ENCODE results near the gene WDR44. TPM values are rescaled to one million over a fixed set of nuclear protein-coding genes. Genes with fewer than 3 reads are reported as not detected.
A peak's percentile ranks its signal among the peaks of the same experiment; 100 is the strongest.

The WDR44 gene
- total RNA-seq, 2 experiments from 2014 or later: 8.9 to 9.3 TPM

DNA sequence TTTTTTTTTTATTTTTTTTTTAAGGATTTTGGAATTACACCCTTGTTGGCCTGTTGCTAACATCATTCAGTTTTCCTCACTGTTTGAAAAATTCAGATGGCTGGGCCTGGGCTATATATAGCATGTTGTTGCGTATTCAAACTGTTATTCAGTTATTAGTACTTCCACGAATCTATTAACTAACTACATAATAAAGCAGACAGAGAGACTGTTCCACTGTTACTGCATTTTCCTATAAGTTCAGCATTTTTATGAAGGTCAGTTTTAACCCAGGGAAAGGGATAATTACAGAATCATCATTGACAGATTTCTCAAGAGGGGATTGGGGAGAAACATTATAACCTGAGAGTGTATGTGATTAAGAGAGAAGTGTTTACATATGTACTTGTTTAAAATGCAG lies 152.8 kb downstream of the WDR44 start:
- ATAC-seq (no peak), DNase-seq (no peak)
- Mint-ChIP-seq H3K4me3 (peak overlapping the region; percentile 28), H3K9me3 (ENCODE audit: low read depth) (no peaks in the 10 kb centered on the region), H3K36me3 (ENCODE audit: low read depth) (peaks cover 13% of the 10 kb centered on the region), H3K27me3 (no peaks in the 10 kb centered on the region), H3K27ac (peak overlapping the region; percentile 89), H3K4me1 (peaks cover 41% of the 10 kb centered on the region)
- intact Hi-C loops (cut with DNase I, micrococcal nuclease): loop anchor here in 1 of 2 experiments (5.0 kb wide), 1 partner anchor 104 kb away; no protein-coding TSS in a partner anchor
- POLR2A ChIA-PET: interaction anchor here (0.6 kb wide), 2 partner anchors 33 to 312 kb away, joined by 4 to 5 read pairs; no protein-coding TSS in a partner anchor
- CTCF ChIA-PET: interaction anchor here (1.1 to 1.3 kb wide), 2 partner anchors 41 to 71 kb away, joined by 3 to 4 read pairs; no protein-coding TSS in a partner anchor

DNA sequence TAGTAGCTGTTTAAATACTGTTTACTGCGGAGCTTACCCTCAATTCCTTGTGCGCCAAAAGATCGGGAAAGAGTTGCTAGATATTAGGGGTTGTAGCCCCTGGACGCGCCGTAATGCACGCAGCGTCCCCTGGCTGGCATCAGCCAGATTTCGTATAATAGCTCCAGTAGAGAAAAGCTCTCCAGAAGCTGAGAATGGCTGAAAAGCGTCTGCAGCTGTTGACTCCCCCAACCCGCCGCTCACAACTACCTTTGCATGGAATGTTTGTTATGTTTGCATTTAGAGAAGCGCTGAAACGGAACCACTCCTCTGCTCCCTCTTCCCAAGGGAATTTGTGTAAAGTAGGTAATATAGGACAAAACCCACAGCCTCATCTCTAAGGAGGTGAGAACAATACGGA lies 153.4 kb downstream of the WDR44 start:
- intact Hi-C loops (cut with DNase I, micrococcal nuclease): loop anchor here in 1 of 2 experiments (5.0 kb wide), 1 partner anchor 103 kb away; no protein-coding TSS in a partner anchor
- peaks cover 46% of the 10 kb centered on the region for H3K4me1 Mint-ChIP-seq

More for the DNA sequence above, 153.4 kb downstream of the WDR44 start:
- ChIA-PET POLR2A (no interaction called here), CTCF (interaction anchor here (1.3 kb wide), 1 partner anchor 71 kb away, joined by 4 read pairs; no protein-coding TSS in a partner anchor)
- H3K4me3 Mint-ChIP-seq: peak overlapping the region; percentile 28
- ATAC-seq: no peak
- H3K27me3 Mint-ChIP-seq: no peaks in the 10 kb centered on the region
- H3K9me3 Mint-ChIP-seq (ENCODE audit: low read depth): no peaks in the 10 kb centered on the region
- no peak for DNase-seq
- peak overlapping the region; percentile 89 for H3K27ac Mint-ChIP-seq
- peaks cover 15% of the 10 kb centered on the region for H3K36me3 Mint-ChIP-seq (ENCODE audit: low read depth)

Small RNAs within 50 kb of the gene (microRNA-seq; reads per million reads assigned to microRNA genes)
- gene MIR1277 (ENCODE audit: borderline replicate concordance): 95.1 reads per million, percentile 64 among the genes with 10 or more reads in this experiment

Other genes with a start within 250 kb of the WDR44 start
- gene KLHL13, start 229.3 kb upstream of the WDR44 start, total RNA-seq: 1 to 10 TPM; 2.0 to 3.5 TPM
- gene DOCK11, start 149.7 kb downstream of the WDR44 start, total RNA-seq: 10 to 100 TPM; 37.2 to 47.3 TPM